IMR-90 (cell line): Measurements from ENCODE around the gene HDGF. TPM values are rescaled to one million over a fixed set of nuclear protein-coding genes. Genes with fewer than 3 reads are reported as not detected.

Experiments
- ATAC-seq: fragments of 200-7000 bp; cut with Tn5 transposase; 2 replicates; pipeline ENCODE4 v1.9.1; 2020; ENCODE audit warnings: low read depth, mild to moderate bottlenecking, moderate library complexity
- BruUV-seq: library from RNA; stranded (reverse); fragments of 400-500 nt; replicated peaks from 2 replicates; lab custom pipeline; 2021; lab: Mats Ljungman, UMichigan
- CTCF ChIA-PET: fragments of 300-600 bp; formaldehyde crosslinking; extraction: SDS; loops from one replicate; lab custom pipeline; 2021; ENCODE audit warnings: antibody characterized with exemption; lab: Yijun Ruan, JAX
- POLR2A ChIA-PET: fragments of 300-600 bp; sonication (Branson Sonifier 250); formaldehyde crosslinking; loops from one replicate; lab custom pipeline; 2022; ENCODE audit warnings: antibody characterized with exemption; ENCODE audit not compliant: unreplicated experiment; lab: Charles Lee
- DNase-seq: peaks from one replicate; pipeline ENCODE4 v3.0.0; 2013
- H2AFZ ChIP-seq: replicated peaks from 2 replicates; pipeline ENCODE3; 2013; ENCODE audit warnings: low read length, mild to moderate bottlenecking; ENCODE audit not compliant: poor library complexity
- H2AK5ac ChIP-seq: 2 replicates; pipeline ENCODE4 v1.6.1; 2013; ENCODE audit warnings: low read depth, low read length, inconsistent platforms
- H2AK9ac ChIP-seq: replicated peaks from 2 replicates; pipeline ENCODE3; 2013; ENCODE audit warnings: mild to moderate bottlenecking, low read depth, low read length, moderate library complexity; ENCODE audit not compliant: poor library complexity
- H2BK120ac ChIP-seq: 2 replicates; pipeline ENCODE4 v1.6.1; 2013; ENCODE audit warnings: low read depth, low read length, inconsistent platforms
- H2BK15ac ChIP-seq: 3 replicates; pipeline ENCODE4 v1.6.1; 2013; ENCODE audit warnings: low read depth, low read length, inconsistent platforms
- H2BK20ac ChIP-seq: 2 replicates; pipeline ENCODE4 v1.6.1; 2013; ENCODE audit warnings: low read depth, mild to moderate bottlenecking, inconsistent platforms, low read length, moderate library complexity
- H2BK5ac ChIP-seq: 2 replicates; pipeline ENCODE4 v1.6.1; 2013; ENCODE audit warnings: mild to moderate bottlenecking, low read depth, low read length, inconsistent platforms; ENCODE audit not compliant: poor library complexity, severe bottlenecking
- H3K14ac ChIP-seq: replicated peaks from 2 replicates; pipeline ENCODE4 v1.6.1; 2013; ENCODE audit warnings: low read depth, low read length, inconsistent platforms
- H3K18ac ChIP-seq: 2 replicates; pipeline ENCODE4 v1.6.1; 2013; ENCODE audit warnings: low read depth, low read length, control low read depth
- H3K23ac ChIP-seq: 2 replicates; pipeline ENCODE4 v1.6.1; 2013; ENCODE audit warnings: low read depth, low read length, inconsistent platforms
- H3K27ac ChIP-seq: 2 replicates; pipeline ENCODE4 v1.5.1; 2013; ENCODE audit warnings: mild to moderate bottlenecking, control low read depth, low read length; ENCODE audit not compliant: insufficient read depth
- H3K27me3 ChIP-seq: 2 replicates; pipeline ENCODE4 v1.6.1; 2013; ENCODE audit warnings: low read length; ENCODE audit not compliant: control insufficient read depth, insufficient read depth
- H3K36me3 ChIP-seq: 2 replicates; pipeline ENCODE4 v1.6.1; 2013; ENCODE audit warnings: low read length, mixed read lengths; ENCODE audit not compliant: control insufficient read depth, insufficient read depth
- H3K4ac ChIP-seq: 2 replicates; pipeline ENCODE4 v1.6.1; 2013; ENCODE audit warnings: low read depth, low read length, inconsistent platforms
- H3K4me1 ChIP-seq: 2 replicates; pipeline ENCODE4 v1.6.1; 2013; ENCODE audit warnings: low read length, mixed read lengths; ENCODE audit not compliant: control insufficient read depth, insufficient read depth
- H3K4me2 ChIP-seq: 2 replicates; pipeline ENCODE4 v1.6.1; 2013; ENCODE audit warnings: low read depth, mild to moderate bottlenecking, control low read depth, low read length, moderate library complexity
- H3K4me3 ChIP-seq: 2 replicates; pipeline ENCODE4 v1.5.1; 2013; ENCODE audit warnings: low read depth, mild to moderate bottlenecking, control low read depth, low read length, moderate library complexity; ENCODE audit not compliant: insufficient read depth
- H3K56ac ChIP-seq: 2 replicates; pipeline ENCODE4 v1.6.1; 2013; ENCODE audit warnings: low read length, inconsistent platforms; ENCODE audit not compliant: insufficient read depth; ENCODE audit errors: extremely low read depth
- H3K79me1 ChIP-seq, 2 experiments: 2 replicates each; pipeline ENCODE4 v1.6.1; 2013; ENCODE audit warnings: low read length in 2 of 2, inconsistent platforms in 1 of 2, low read depth in 1 of 2
- H3K9ac ChIP-seq: 2 replicates; pipeline ENCODE4 v1.6.1; 2013; ENCODE audit warnings: low read depth, low read length, control low read depth
- H3K9me1 ChIP-seq: 2 replicates; pipeline ENCODE4 v1.6.1; 2013; ENCODE audit warnings: low read length, inconsistent platforms; ENCODE audit not compliant: insufficient read depth
- H3K9me3 ChIP-seq: 2 replicates; pipeline ENCODE4 v1.6.1; 2013; ENCODE audit warnings: low read length; ENCODE audit not compliant: control insufficient read depth, insufficient read depth
- H4K20me1 ChIP-seq: 2 replicates; pipeline ENCODE4 v1.6.1; 2013; ENCODE audit warnings: low read length, inconsistent platforms; ENCODE audit not compliant: insufficient read depth
- H4K5ac ChIP-seq: 2 replicates; pipeline ENCODE4 v1.6.1; 2013; ENCODE audit warnings: mild to moderate bottlenecking, low read depth, low read length, control low read depth
- H4K8ac ChIP-seq, 2 experiments: 2 replicates each; pipeline ENCODE4 v1.6.1; 2013; ENCODE audit warnings: low read depth in 2 of 2, low read length in 2 of 2, control low read depth in 1 of 2, inconsistent platforms in 1 of 2
- H4K91ac ChIP-seq: 2 replicates; pipeline ENCODE4 v1.6.1; 2013; ENCODE audit warnings: low read depth, low read length, inconsistent platforms; ENCODE audit not compliant: insufficient read depth
- BHLHE40 ChIP-seq: fragments of 150-350 bp; IDR thresholded peaks from 2 replicates; pipeline ENCODE4 v1.6.1; 2016; ENCODE audit warnings: mild to moderate bottlenecking, low read depth, low read length
- CTCF ChIP-seq: conservative IDR thresholded peaks from 2 replicates; pipeline ENCODE4 v1.5.1; 2012; ENCODE audit warnings: mild to moderate bottlenecking, low read depth, low read length, improper control_type of control experiment
- MAFK ChIP-seq: IDR thresholded peaks from 2 replicates; pipeline ENCODE4 v1.6.1; 2012; ENCODE audit warnings: low read depth, low read length, improper control_type of control experiment
- MAZ ChIP-seq: IDR thresholded peaks from 2 replicates; pipeline ENCODE4 v1.6.1; 2012; ENCODE audit warnings: low read depth, mild to moderate bottlenecking, low read length, improper control_type of control experiment, moderate library complexity, borderline replicate concordance
- RFX5 ChIP-seq: IDR thresholded peaks from 2 replicates; pipeline ENCODE4 v1.8.0; 2012; ENCODE audit warnings: low read depth, mild to moderate bottlenecking, low read length, moderate library complexity
- SMC3 ChIP-seq: fragments of 150-350 bp; IDR thresholded peaks from 2 replicates; pipeline ENCODE4 v1.6.1; 2016; ENCODE audit warnings: low read depth, mild to moderate bottlenecking, antibody characterized with exemption, low read length, moderate library complexity
- WGBS, 2 experiments: methylation state at CpG; one replicate each; pipeline versions ENCODE4 v1.1.5 to v1.1.7; 2013; ENCODE audit warnings: missing lambda C conversion rate in 2 of 2; ENCODE audit not compliant: insufficient read length in 1 of 2; ENCODE audit errors: extremely low coverage in 2 of 2; 5-methylcytosine and 5-hydroxymethylcytosine counted together
- dilution Hi-C: fragments of 300-500 bp; cut with HindIII; formaldehyde crosslinking; loops from one replicate; pipeline ENCODE4 v1.14.3; 2018; ENCODE audit warnings: low sequenced_read_pairs; ENCODE audit not compliant: unreplicated experiment
- in situ Hi-C: fragments of 300-500 bp; cut with MboI; formaldehyde crosslinking; loops from 3 replicates; pipeline ENCODE4 v1.14.3; 2019; ENCODE audit warnings: low sequenced_read_pairs, inconsistent platforms, mixed read lengths
- intact Hi-C: fragments of 100-400 bp; cut with micrococcal nuclease; formaldehyde crosslinking; loops from 2 replicates; pipeline ENCODE4 v1.10.0; 2022
- polyA plus RNA-seq, 3 experiments: library from polyadenylated mRNA; depleted of rRNA; stranded (reverse); fragments of >200 nt; gene quantifications; 2 replicates each; pipeline ENCODE4 v1.2.3, GENCODE V29; 2012; ENCODE audit warnings: low replicate concordance in 1 of 3
- total RNA-seq: library from RNA; depleted of rRNA; stranded (reverse); fragments of >200 nt; gene quantifications from 2 replicates; pipeline ENCODE4 v1.2.3, GENCODE V29; 2012
- TF ChIP-seq, protein P1 (sequence below): fragments of 150-350 bp; IDR thresholded peaks from 2 replicates; pipeline ENCODE4 v1.6.1; 2017; ENCODE audit warnings: mild to moderate bottlenecking, antibody characterized with exemption, low read length, low read depth

HDGF gene
- total and polyA plus RNA-seq, 2 of the 4 experiments (the other 2 are of a cell fraction) = 94.6 to 123 TPM

DNA sequence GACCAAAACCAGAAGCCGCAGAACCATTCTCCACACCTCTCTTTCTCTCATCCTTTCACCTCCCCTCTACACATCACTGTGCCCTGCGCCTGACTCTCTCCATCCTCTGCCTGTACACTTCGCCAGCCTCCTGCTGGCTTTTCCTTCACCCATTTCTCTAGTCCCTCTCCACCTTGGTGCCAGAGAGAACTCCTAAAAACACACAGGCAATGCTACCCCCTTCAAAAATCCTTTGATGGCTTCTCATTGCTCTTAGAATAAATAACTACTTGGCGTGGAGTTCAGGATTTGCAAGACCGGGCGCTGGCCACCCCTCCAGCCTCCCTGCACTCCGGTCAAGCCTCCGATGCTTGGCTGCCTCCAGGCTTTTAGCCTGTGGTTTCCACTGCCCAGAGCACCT is 54.7 kb downstream of the HDGF start:
- H3K4me2 ChIP-seq = no peak overlapping the region
- H3K79me1 ChIP-seq = no peaks in the 10 kb centered on the region
- in situ Hi-C loops (loop anchor here (10.0 kb wide), 1 partner anchor 188 kb away; no protein-coding TSS in a partner anchor), intact Hi-C loops (no loop called here), dilution Hi-C loops (no loop called here)
- H2BK120ac ChIP-seq = no peak overlapping the region
- H3K27ac ChIP-seq = no peak overlapping the region
- H2BK5ac ChIP-seq = no peak overlapping the region
- no peak overlapping the region for H3K4me3 ChIP-seq
- H2AK5ac ChIP-seq = no peak overlapping the region
- H3K36me3 ChIP-seq = no peaks in the 10 kb centered on the region
- no peaks in the 10 kb centered on the region for H4K20me1 ChIP-seq
- peaks cover 2% of the 10 kb centered on the region; the same call in 1 of the 2 replicates for H3K27me3 ChIP-seq
- H4K91ac ChIP-seq = no peak overlapping the region
- H3K18ac ChIP-seq = no peak overlapping the region
- no TSS peak for BruUV-seq
- no peak overlapping the region for H4K8ac ChIP-seq
- H2BK15ac ChIP-seq = no peak overlapping the region
- H3K9ac ChIP-seq = no peak overlapping the region
- no peaks in the 10 kb centered on the region for H3K9me3 ChIP-seq
- ChIA-PET POLR2A (no interaction called here), CTCF (no interaction called here)
- WGBS, 2 experiments = 93% methylated on average over 4 of the region's 8 CpGs; no CpG with 5 or more reads in 1 of the 2 experiments
- no peak for TF ChIP-seq RFX5
- TF ChIP-seq MAZ = no peak
- TF ChIP-seq BHLHE40 = no peak
- TF ChIP-seq CTCF = no peak
- no peak for TF ChIP-seq SMC3
- TF ChIP-seq MAFK = no peak
- TF ChIP-seq, protein P1, sequence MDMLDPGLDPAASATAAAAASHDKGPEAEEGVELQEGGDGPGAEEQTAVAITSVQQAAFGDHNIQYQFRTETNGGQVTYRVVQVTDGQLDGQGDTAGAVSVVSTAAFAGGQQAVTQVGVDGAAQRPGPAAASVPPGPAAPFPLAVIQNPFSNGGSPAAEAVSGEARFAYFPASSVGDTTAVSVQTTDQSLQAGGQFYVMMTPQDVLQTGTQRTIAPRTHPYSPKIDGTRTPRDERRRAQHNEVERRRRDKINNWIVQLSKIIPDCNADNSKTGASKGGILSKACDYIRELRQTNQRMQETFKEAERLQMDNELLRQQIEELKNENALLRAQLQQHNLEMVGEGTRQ = no peak
- peaks cover 1% of the 10 kb centered on the region; the same call in 1 of the 2 replicates for H3K4me1 ChIP-seq
- no peak overlapping the region for H2BK20ac ChIP-seq
- H3K4ac ChIP-seq = no peak overlapping the region
- no peaks in the 10 kb centered on the region for H3K9me1 ChIP-seq
- H3K56ac ChIP-seq = no peak overlapping the region
- DNase-seq (no peak), ATAC-seq (no peak)
- no peak overlapping the region for H2AFZ ChIP-seq
- no peak overlapping the region for H4K5ac ChIP-seq
- no peak overlapping the region for H3K14ac ChIP-seq
- H3K23ac ChIP-seq = no peak overlapping the region
- H2AK9ac ChIP-seq = no peak overlapping the region
